H1 (cell line): ENCODE measurements around the gene EFCAB8. TPM values are rescaled to one million over a fixed set of nuclear protein-coding genes. Genes with fewer than 3 reads are reported as not detected.

Experiments used
- CHD2 ChIP-seq: IDR thresholded peaks from 2 replicates; pipeline ENCODE4 v1.6.1; 2012; ENCODE audit warnings: low read length, improper control_type of control experiment
- EGR1 ChIP-seq: IDR thresholded peaks from 2 replicates; pipeline ENCODE4 v1.6.1; 2011; ENCODE audit warnings: low read depth, low read length, borderline replicate concordance
- JUND ChIP-seq: IDR thresholded peaks from 2 replicates; pipeline ENCODE4 v1.6.1; 2011; ENCODE audit warnings: mild to moderate bottlenecking, improper control_type of control experiment, low read length
- KDM1A ChIP-seq: fragments of 200-600, 300-600 bp; sonication (generic); IDR thresholded peaks from 2 replicates; pipeline ENCODE4 v1.7.1; 2016; ENCODE audit warnings: mild to moderate bottlenecking, low read length, borderline replicate concordance
- KDM5A ChIP-seq: fragments of 200-600 bp; IDR thresholded peaks from 2 replicates; pipeline ENCODE4 v1.7.1; 2012; ENCODE audit warnings: mild to moderate bottlenecking, low read length, inconsistent platforms, mixed read lengths
- RBBP5 ChIP-seq: IDR thresholded peaks from 2 replicates; pipeline ENCODE4 v1.7.1; 2012; ENCODE audit warnings: low read depth, mild to moderate bottlenecking, inconsistent platforms, low read length, moderate library complexity, borderline replicate concordance
- RFX5 ChIP-seq: IDR thresholded peaks from 2 replicates; pipeline ENCODE4 v1.6.1; 2011; ENCODE audit warnings: low read depth, low read length, improper control_type of control experiment, borderline replicate concordance
- SP2 ChIP-seq: IDR thresholded peaks from 2 replicates; pipeline ENCODE4 v1.6.1; 2012; ENCODE audit warnings: mild to moderate bottlenecking, low read length, inconsistent platforms
- polyA plus RNA-seq, 7 experiments: library from polyadenylated mRNA; depleted of rRNA in 3 of 7; stranded (reverse) in 5 of 7; unstranded in 2 of 7; fragments of >200 nt in 5 of 7; fragments of 200-250 nt in 2 of 7; gene quantifications; 1 replicate in 5 of 7; 2 replicates in 1 of 7; 4 replicates in 1 of 7; pipeline versions ENCODE4 v1.2.1 to v1.2.3, GENCODE V29; 2011 to 2013; ENCODE audit warnings: missing spikeins in 2 of 7, mixed read lengths in 2 of 7
- total RNA-seq: library from RNA; stranded (reverse); fragmentation: NEBNext Ultra II Directional; extraction: Animal tissue kit (Norgen Biotek cat#: 25700); gene quantifications from 2 replicates; pipeline ENCODE4 v1.2.1, GENCODE V29; 2021
- TF ChIP-seq, protein P1 (sequence below): fragments of 300-600 bp; sonication (generic); IDR thresholded peaks from 2 replicates; pipeline ENCODE4 v1.7.1; 2012; ENCODE audit warnings: low read length, moderate library complexity, mild to moderate bottlenecking, inconsistent platforms; ENCODE audit not compliant: insufficient replicate concordance

The EFCAB8 gene
- total and polyA plus RNA-seq, 2 of the 8 experiments (the other 6 are each of a cell fraction or from before 2014, with no cell fraction given), result 0.06 to 0.20 TPM

GRCh38 chr20:32879538-32879937 is 20.8 kb downstream of the EFCAB8 start (continued):
- TF ChIP-seq, protein P1, sequence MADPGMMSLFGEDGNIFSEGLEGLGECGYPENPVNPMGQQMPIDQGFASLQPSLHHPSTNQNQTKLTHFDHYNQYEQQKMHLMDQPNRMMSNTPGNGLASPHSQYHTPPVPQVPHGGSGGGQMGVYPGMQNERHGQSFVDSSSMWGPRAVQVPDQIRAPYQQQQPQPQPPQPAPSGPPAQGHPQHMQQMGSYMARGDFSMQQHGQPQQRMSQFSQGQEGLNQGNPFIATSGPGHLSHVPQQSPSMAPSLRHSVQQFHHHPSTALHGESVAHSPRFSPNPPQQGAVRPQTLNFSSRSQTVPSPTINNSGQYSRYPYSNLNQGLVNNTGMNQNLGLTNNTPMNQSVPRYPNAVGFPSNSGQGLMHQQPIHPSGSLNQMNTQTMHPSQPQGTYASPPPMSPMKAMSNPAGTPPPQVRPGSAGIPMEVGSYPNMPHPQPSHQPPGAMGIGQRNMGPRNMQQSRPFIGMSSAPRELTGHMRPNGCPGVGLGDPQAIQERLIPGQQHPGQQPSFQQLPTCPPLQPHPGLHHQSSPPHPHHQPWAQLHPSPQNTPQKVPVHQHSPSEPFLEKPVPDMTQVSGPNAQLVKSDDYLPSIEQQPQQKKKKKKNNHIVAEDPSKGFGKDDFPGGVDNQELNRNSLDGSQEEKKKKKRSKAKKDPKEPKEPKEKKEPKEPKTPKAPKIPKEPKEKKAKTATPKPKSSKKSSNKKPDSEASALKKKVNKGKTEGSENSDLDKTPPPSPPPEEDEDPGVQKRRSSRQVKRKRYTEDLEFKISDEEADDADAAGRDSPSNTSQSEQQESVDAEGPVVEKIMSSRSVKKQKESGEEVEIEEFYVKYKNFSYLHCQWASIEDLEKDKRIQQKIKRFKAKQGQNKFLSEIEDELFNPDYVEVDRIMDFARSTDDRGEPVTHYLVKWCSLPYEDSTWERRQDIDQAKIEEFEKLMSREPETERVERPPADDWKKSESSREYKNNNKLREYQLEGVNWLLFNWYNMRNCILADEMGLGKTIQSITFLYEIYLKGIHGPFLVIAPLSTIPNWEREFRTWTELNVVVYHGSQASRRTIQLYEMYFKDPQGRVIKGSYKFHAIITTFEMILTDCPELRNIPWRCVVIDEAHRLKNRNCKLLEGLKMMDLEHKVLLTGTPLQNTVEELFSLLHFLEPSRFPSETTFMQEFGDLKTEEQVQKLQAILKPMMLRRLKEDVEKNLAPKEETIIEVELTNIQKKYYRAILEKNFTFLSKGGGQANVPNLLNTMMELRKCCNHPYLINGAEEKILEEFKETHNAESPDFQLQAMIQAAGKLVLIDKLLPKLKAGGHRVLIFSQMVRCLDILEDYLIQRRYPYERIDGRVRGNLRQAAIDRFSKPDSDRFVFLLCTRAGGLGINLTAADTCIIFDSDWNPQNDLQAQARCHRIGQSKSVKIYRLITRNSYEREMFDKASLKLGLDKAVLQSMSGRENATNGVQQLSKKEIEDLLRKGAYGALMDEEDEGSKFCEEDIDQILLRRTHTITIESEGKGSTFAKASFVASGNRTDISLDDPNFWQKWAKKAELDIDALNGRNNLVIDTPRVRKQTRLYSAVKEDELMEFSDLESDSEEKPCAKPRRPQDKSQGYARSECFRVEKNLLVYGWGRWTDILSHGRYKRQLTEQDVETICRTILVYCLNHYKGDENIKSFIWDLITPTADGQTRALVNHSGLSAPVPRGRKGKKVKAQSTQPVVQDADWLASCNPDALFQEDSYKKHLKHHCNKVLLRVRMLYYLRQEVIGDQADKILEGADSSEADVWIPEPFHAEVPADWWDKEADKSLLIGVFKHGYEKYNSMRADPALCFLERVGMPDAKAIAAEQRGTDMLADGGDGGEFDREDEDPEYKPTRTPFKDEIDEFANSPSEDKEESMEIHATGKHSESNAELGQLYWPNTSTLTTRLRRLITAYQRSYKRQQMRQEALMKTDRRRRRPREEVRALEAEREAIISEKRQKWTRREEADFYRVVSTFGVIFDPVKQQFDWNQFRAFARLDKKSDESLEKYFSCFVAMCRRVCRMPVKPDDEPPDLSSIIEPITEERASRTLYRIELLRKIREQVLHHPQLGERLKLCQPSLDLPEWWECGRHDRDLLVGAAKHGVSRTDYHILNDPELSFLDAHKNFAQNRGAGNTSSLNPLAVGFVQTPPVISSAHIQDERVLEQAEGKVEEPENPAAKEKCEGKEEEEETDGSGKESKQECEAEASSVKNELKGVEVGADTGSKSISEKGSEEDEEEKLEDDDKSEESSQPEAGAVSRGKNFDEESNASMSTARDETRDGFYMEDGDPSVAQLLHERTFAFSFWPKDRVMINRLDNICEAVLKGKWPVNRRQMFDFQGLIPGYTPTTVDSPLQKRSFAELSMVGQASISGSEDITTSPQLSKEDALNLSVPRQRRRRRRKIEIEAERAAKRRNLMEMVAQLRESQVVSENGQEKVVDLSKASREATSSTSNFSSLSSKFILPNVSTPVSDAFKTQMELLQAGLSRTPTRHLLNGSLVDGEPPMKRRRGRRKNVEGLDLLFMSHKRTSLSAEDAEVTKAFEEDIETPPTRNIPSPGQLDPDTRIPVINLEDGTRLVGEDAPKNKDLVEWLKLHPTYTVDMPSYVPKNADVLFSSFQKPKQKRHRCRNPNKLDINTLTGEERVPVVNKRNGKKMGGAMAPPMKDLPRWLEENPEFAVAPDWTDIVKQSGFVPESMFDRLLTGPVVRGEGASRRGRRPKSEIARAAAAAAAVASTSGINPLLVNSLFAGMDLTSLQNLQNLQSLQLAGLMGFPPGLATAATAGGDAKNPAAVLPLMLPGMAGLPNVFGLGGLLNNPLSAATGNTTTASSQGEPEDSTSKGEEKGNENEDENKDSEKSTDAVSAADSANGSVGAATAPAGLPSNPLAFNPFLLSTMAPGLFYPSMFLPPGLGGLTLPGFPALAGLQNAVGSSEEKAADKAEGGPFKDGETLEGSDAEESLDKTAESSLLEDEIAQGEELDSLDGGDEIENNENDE, result no peak
- no peak for TF ChIP-seq CHD2
- no peak for TF ChIP-seq KDM1A
- no peak for TF ChIP-seq KDM5A
- TF ChIP-seq EGR1, result no peak
- no peak for TF ChIP-seq SP2
- TF ChIP-seq RFX5, result no peak
- no peak for TF ChIP-seq RBBP5
- TF ChIP-seq JUND, result no peak
